ENCODE measurements around the gene MDP1. TPM values are rescaled to one million over a fixed set of nuclear protein-coding genes. Genes with fewer than 3 reads are reported as not detected.
A peak's percentile ranks its signal among the peaks of the same experiment; 100 is the strongest.

MDP1 gene
- polyA plus RNA-seq, 2 of the 4 experiments (the other 2 are of a cell fraction) = 21.6 to 38.6 TPM

GRCh38 chr14:24243336-24243836 is 27.5 kb upstream of the MDP1 start (continued):
- TF ChIP-seq CTCF (IDR thresholded peaks at IDR 0.05) (no peak), MAFK (IDR thresholded peaks at IDR 0.05; ENCODE audit: partially characterized antibody) (no peak)

- POLR2A ChIA-PET = interaction anchor here (0.6 to 2.5 kb wide), 32 partner anchors 8 to 200 kb away, joined by 3 to 53 read pairs (median 5); partner anchors contain the start of genes CBLN3, CHMP4A, CIDEB and DHRS1
- peak in 1 of 2 experiments; percentile 97 for DNase-seq (ENCODE audit: low read depth in 1 of 2, low spot score in 1 of 2)
- H3K4me2 ChIP-seq = peak overlapping the region; percentile 78
- peaks cover 11% of the 10 kb centered on the region for H3K4me1 ChIP-seq
- no peak for FAIRE-seq
- H3K4me3 ChIP-seq = peak overlapping the region; percentile 64
- ATAC-seq = peak; percentile 89 to 93
- no peaks in the 10 kb centered on the region for H3K9me3 ChIP-seq
- WGBS (ENCODE audit: missing lambda C conversion rate) = 6% methylated on average over 17 of the region's 39 CpGs
- TF ChIP-seq CHD4 (IDR thresholded peaks at IDR 0.05; ENCODE audit: borderline replicate concordance) = no peak
- TF ChIP-seq NR3C1 (IDR thresholded peaks at IDR 0.05) = no peak
- TF ChIP-seq CBX8 (IDR thresholded peaks at IDR 0.05) = no peak
- H3K27ac ChIP-seq = peak overlapping the region; percentile 89 to 99
- CTCF ChIA-PET = interaction anchor here (0.6 to 21.7 kb wide), 32 partner anchors 9 to 195 kb away, joined by 3 to 601 read pairs (median 5); partner anchors contain the start of genes CIDEB, DHRS1, GMPR2 and IPO4
Measured at GRCh38 chr14:24241829-24242443, 26.1 kb upstream of the MDP1 start.

GRCh38 chr14:24240110-24240918 is 24.4 kb upstream of the MDP1 start:
- TF ChIP-seq FOSB (CRISPR knock-in tag; IDR thresholded peaks at IDR 0.05) = no peak
- no peak for TF ChIP-seq SREBF2 (IDR thresholded peaks at IDR 0.05)
- TF ChIP-seq EP300 (IDR thresholded peaks at IDR 0.05) = no peak
- no peak for TF ChIP-seq CTCF (IDR thresholded peaks at IDR 0.05)
- no peak for TF ChIP-seq HDAC2 (IDR thresholded peaks at IDR 0.05)
- no peak for TF ChIP-seq CHD2 (IDR thresholded peaks at IDR 0.05; ENCODE audit: low read length, partially characterized antibody)
- no peak overlapping the region for H3K4me3 ChIP-seq
- 90% methylated on average over 9 of the region's 9 CpGs for WGBS (ENCODE audit: missing lambda C conversion rate)
- no peaks in the 10 kb centered on the region for H3K9me3 ChIP-seq
- ChIA-PET POLR2A (no interaction called here), CTCF (interaction anchor here (3.4 to 21.7 kb wide), 5 partner anchors 15 to 61 kb away, joined by 11 to 601 read pairs (median 63); partner anchors contain the start of genes CIDEB, DHRS1, LTB4R and LTB4R2)
- ATAC-seq (no peak), DNase-seq (ENCODE audit: low read depth in 1 of 2, low spot score in 1 of 2) (no peak), FAIRE-seq (no peak)
- no peak overlapping the region for H3K27ac ChIP-seq
- peaks cover 11% of the 10 kb centered on the region for H3K4me1 ChIP-seq
- no peak overlapping the region for H3K4me2 ChIP-seq

GRCh38 chr14:24238527-24239037 is 22.7 kb upstream of the MDP1 start:
- POLR2A ChIA-PET = interaction anchor here (1.5 kb wide), 2 partner anchors 33 to 60 kb away, joined by 4 read pairs; partner anchors contain the start of genes DHRS1, NOP9 and RABGGTA
- Histone ChIP-seq H3K4me3 (no peak overlapping the region), H3K9me3 (no peaks in the 10 kb centered on the region), H3K4me1 (peaks cover 17% of the 10 kb centered on the region), H3K27ac (no peak overlapping the region), H3K4me2 (no peak overlapping the region)
- ATAC-seq (no peak), DNase-seq (ENCODE audit: low read depth in 1 of 2, low spot score in 1 of 2) (no peak), FAIRE-seq (no peak)
- no peak for TF ChIP-seq TP53 (CRISPR knock-in tag; IDR thresholded peaks at IDR 0.05)
- TF ChIP-seq SREBF2 (IDR thresholded peaks at IDR 0.05) = no peak
- no peak for TF ChIP-seq BHLHE40 (IDR thresholded peaks at IDR 0.05; ENCODE audit: low read depth, low read length)
- TF ChIP-seq PBX3 (IDR thresholded peaks at IDR 0.05) = no peak
- TF ChIP-seq HOXB5 (CRISPR knock-in tag; IDR thresholded peaks at IDR 0.05) = no peak
- no peak for TF ChIP-seq PHF8 (IDR thresholded peaks at IDR 0.05; ENCODE audit: borderline replicate concordance, low read depth)
- no peak for TF ChIP-seq MAX (IDR thresholded peaks at IDR 0.05)
- no peak for TF ChIP-seq ZNF302 (CRISPR knock-in tag; IDR thresholded peaks at IDR 0.05)
- no peak for TF ChIP-seq USF2 (IDR thresholded peaks at IDR 0.05)
- TF ChIP-seq E2F6 (IDR thresholded peaks at IDR 0.05; ENCODE audit: borderline replicate concordance, low read depth) = no peak
- TF ChIP-seq TFCP2L1 (CRISPR knock-in tag; IDR thresholded peaks at IDR 0.05) = no peak
- no peak for TF ChIP-seq NR3C1 (IDR thresholded peaks at IDR 0.05)
- no peak for TF ChIP-seq JUN (IDR thresholded peaks at IDR 0.05)
- CTCF ChIA-PET = interaction anchor here (0.8 to 21.7 kb wide), 7 partner anchors 22 to 193 kb away, joined by 3 to 601 read pairs (median 5); partner anchors contain the start of genes CIDEB, DHRS1, LTB4R and LTB4R2
- WGBS (ENCODE audit: missing lambda C conversion rate) = 95% methylated on average over 5 of the region's 5 CpGs
